DND-41 (cell line): ENCODE data around the gene EYA2.

Experiments used
- EZH2 ChIP-seq: IDR thresholded peaks from 3 replicates; pipeline ENCODE4 v1.6.1; 2012; ENCODE audit warnings: borderline replicate concordance, low read depth, mild to moderate bottlenecking, moderate library complexity, low read length, inconsistent platforms; ENCODE audit not compliant: severe bottlenecking
- TF ChIP-seq, protein P1 (sequence below): IDR thresholded peaks from 2 replicates; pipeline ENCODE4 v1.5.1; 2012; ENCODE audit warnings: borderline replicate concordance, low read length, moderate library complexity, mild to moderate bottlenecking; ENCODE audit not compliant: poor library complexity, severe bottlenecking; ENCODE audit errors: extremely low read depth

DNA sequence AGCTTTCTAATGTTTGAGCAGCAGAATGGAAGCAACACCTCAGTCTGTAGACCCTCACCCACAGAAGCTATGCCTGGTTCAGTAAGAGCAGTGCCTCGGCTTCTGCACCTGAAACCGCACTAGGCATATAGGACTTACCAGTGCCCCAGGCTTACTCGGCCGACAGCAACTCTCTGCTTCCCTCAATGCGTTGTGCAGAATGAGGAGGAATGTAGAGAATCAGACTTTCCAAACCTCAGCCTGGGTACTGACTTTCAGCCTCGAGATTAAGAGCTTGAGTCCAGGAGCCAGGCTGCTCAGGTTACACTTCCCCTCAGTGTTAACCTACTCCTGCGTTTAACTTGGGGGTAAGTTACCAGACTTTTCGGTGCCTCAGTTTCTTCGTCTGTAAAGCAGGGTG is 8.6 kb downstream of the EYA2 start:
- TF ChIP-seq, protein P1, sequence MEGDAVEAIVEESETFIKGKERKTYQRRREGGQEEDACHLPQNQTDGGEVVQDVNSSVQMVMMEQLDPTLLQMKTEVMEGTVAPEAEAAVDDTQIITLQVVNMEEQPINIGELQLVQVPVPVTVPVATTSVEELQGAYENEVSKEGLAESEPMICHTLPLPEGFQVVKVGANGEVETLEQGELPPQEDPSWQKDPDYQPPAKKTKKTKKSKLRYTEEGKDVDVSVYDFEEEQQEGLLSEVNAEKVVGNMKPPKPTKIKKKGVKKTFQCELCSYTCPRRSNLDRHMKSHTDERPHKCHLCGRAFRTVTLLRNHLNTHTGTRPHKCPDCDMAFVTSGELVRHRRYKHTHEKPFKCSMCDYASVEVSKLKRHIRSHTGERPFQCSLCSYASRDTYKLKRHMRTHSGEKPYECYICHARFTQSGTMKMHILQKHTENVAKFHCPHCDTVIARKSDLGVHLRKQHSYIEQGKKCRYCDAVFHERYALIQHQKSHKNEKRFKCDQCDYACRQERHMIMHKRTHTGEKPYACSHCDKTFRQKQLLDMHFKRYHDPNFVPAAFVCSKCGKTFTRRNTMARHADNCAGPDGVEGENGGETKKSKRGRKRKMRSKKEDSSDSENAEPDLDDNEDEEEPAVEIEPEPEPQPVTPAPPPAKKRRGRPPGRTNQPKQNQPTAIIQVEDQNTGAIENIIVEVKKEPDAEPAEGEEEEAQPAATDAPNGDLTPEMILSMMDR: no peak
- no peak for TF ChIP-seq EZH2
